Testis (tissue), 2 donors: Measurements from ENCODE around the gene LACTB.

ENCODE experiments used
- CTCF ChIP-seq, 3 experiments: fragments of 450-650 bp in 2 of 3; fragments of 200-600 bp in 1 of 3; sonication (generic) in 1 of 3; IDR thresholded peaks; one replicate each; pipeline ENCODE4 v1.5.1; 2016 to 2019; ENCODE audit warnings: antibody characterized with exemption in 3 of 3, mild to moderate bottlenecking in 2 of 3, moderate library complexity in 1 of 3
- POLR2A ChIP-seq: fragments of 450-650 bp; IDR thresholded peaks from one replicate; pipeline ENCODE4 v1.6.1; 2017; ENCODE audit warnings: antibody characterized with exemption, mild to moderate bottlenecking, moderate library complexity

GRCh38 chr15:63075015-63075983 lies 46.4 kb upstream of the LACTB start:
- TF ChIP-seq CTCF (IDR thresholded peaks at IDR 0.05) (no peak), POLR2A (no peak)
